HUDEP-2 (cell line): ENCODE results near the gene LZTR1.

Experiments used
- DNase-seq, 76 experiments: peaks; one replicate each; lab custom pipeline; 2025; ENCODE audit not compliant: unreplicated experiment in 76 of 76; lab: John Stamatoyannopoulos, UW

Gene LZTR1

DNA sequence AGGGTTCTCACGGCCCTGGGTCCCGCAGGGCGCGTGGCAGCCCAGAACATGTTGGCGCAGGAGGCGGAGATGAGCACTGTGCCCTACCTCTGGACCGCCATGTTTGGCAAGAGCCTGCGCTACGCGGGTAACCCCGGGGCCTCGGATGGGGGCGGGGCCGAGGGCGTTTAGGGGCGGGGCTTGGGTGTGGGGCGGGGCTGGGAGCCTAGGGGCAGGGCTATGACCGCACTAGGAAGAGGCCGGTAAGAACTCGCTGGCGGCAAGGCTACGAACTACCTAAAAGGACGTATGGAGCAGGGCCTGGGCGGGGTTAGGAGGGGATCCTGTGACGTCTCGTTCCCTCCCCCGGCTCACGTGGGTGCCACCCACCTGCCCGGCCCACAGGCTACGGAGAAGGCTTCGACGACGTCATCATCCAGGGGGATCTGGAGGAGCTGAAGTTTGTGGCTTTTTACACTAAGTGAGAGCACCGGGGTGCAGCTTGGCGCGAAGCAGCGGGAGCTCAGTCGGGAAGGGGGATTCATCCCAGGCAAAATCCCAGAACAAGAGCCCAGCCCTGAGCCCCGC, 2.8 kb upstream of the LZTR1 start:
- peak in 8 of 76 experiments; percentile 12 to 50 (median 34) for DNase-seq

GRCh38 chr22:20979940-20980453, 2.1 kb upstream of the LZTR1 start:
- DNase-seq = no peak

DNA sequence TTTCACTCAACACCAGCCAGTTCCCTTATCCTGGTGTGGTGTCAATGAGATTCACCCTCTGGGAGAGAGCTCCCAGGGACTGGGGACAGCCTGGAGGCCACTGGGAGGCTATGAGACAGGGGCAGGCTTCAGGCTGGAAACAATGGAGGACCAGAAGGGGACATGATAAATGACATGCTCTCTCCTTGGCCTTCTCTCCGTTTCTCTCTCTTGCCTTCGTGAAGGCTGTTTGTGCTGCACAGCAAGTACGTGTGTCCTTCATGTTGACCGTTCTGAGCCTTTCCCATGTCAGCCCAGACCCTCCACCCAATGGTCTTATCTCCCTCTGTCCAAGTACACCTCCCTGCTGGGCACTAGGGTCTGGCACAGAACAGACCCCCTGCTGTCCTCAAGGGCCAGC, 1.6 kb upstream of the LZTR1 start:
- no peak for DNase-seq

DNA sequence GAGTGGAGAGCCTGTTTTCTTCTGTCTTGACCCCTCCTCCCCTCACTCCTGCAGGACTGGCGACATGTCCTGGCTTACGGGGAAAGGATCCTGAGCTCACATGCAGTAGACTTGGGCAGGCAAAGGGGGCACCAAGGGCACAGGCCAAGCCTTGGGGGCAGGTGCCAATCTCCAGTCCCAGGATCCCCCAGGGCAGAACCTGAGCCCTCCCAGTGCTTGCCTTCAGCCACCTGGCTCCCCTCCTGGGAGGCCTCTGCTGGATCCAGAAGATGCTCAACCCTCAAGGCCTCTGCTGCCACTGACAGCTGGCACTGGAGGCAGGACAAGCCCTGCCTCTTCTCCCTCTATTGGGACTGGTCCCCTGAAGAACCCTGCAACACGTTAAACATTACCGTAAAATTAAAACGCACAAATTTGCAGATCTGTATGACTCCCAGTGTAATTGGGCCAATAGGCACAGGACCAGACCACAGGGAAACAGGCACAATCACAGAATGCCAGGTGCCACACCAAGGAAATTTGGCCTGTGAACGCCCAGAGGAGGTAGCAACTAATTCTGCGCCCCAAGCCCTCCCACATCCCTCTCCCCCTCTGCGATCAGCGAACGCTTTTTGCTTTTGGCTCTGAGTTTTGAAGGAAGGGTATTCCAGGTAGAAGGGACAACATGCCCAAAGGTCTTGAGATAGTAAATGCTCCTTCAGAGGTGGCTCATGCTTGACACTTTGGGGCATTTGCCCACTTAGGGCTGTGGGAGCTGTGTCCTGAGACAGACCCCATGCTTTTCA, 967 bp upstream of the LZTR1 start:
- DNase-seq = no peak

DNA sequence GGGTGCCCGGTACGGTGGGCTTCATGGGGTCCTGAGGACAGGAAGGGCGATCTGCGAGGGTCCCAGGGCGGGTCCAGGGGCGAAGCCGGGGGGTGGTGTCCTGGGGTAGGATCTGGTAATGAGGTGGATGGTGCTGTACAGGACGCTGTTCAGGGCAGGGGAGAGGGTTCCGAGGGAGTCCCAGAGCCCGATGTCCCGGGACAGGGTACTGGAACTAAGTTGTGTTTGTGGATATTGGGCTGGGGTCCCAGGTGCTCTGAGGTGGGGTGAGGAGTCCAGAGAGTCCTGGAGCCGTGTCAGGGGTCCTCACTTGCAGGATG, 426 bp downstream of the LZTR1 start:
- no peak for DNase-seq

GRCh38 chr22:20983081-20983771, 1.1 kb downstream of the LZTR1 start:
- DNase-seq = no peak

- DNase-seq = no peak
Observed at GRCh38 chr22:20985720-20986119, 3.6 kb downstream of the LZTR1 start.

- DNase-seq = no peak
Observed at GRCh38 chr22:20986365-20986764, 4.3 kb downstream of the LZTR1 start.

- DNase-seq = no peak
Observed at GRCh38 chr22:20987375-20987774, 5.3 kb downstream of the LZTR1 start.

- DNase-seq = no peak
Observed at GRCh38 chr22:20988573-20989322, 6.7 kb downstream of the LZTR1 start.

DNA sequence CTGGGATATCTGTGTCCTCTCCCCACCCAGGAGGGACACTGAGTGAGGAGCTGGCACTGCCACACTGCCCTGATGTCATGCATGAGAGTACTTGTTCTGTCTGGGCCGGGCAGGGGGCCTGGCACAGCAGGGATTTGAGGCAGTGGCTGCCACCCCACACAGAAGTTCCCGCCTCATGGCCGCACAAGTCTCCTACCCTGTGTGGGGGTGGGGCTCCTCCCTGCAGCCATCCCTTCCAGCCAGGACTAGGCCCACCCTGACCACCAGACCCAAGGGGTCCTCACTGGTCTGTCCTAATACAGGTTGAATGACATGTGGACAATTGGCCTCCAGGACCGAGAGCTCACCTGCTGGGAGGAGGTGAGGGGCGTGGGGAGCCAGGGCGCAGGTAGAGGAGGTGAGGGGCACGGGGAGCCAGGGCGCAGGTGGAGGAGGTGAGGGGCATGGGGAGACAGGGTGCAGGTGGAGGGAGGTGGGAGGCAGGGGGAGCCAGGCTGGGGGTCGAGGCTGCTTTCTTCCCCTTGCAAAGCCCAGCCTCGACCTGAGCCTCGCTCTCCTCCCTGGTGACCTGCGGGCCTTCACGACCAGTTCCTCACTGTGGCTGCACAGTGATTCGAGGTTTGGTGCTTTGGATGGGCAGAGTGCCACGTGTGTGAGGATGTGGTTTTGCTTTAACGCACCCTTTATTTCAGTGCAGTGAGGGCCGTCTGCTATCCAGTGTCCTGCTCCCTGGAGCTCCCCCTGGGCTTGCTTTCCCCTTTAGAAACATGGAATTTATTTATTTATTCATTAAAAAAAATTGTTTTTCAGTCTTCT, 7.4 kb downstream of the LZTR1 start:
- no peak for DNase-seq

GRCh38 chr22:20990184-20991180, 8.4 kb downstream of the LZTR1 start:
- peak in 4 of 76 experiments; percentile 4 to 24 (median 12) for DNase-seq

DNA sequence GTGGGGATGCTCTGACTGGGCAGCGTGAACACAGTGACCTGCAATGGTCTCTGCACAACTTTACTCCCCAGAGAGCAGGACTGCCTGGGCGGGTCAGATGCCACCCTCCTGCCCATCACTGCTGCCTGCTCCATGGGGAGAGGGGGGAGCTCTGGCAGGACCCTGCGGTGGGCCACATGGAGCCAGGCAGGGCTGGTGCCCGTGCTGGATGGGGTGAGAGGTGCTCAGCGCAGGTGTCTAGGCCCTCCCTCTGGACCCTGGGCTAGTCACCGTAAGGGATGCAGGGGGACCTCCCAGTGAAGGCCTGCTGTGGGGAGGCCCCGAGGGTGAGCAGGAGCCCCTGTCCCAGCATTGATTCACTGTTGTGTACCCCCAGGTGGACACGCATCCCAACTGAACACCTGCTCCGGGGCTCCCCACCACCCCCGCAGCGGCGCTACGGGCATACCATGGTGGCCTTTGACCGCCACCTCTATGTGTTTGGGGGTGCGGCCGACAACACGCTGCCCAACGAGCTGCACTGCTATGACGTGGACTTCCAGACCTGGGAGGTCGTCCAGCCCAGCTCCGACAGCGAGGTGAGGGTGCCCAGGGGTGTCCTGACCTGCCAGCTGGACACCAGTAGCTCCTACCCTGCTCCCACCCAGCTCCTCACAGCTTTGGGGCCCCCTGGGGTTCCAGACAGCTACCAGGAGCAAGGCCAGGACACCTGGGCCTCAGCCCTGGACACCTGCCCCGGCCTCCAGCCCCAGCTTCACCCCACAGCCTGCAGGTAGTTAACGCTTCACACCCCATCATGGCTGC, 9.4 kb downstream of the LZTR1 start:
- DNase-seq = no peak

DNA sequence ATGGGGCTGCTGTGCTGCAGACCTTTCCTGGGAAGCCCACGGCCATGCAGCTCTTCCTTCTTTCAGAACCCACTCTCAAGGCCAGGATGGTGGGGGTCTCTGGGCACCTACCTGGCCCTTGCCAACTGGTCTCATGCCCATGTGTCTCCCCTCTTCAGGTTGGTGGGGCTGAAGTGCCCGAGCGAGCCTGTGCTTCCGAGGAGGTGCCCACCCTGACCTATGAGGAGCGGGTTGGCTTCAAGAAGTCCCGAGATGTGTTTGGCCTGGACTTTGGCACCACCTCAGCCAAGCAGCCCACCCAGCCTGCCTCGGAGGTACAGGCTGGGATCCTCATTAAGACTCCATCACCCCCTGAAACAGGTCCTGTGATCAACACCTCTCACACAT, 10.0 kb downstream of the LZTR1 start:
- no peak for DNase-seq

DNA sequence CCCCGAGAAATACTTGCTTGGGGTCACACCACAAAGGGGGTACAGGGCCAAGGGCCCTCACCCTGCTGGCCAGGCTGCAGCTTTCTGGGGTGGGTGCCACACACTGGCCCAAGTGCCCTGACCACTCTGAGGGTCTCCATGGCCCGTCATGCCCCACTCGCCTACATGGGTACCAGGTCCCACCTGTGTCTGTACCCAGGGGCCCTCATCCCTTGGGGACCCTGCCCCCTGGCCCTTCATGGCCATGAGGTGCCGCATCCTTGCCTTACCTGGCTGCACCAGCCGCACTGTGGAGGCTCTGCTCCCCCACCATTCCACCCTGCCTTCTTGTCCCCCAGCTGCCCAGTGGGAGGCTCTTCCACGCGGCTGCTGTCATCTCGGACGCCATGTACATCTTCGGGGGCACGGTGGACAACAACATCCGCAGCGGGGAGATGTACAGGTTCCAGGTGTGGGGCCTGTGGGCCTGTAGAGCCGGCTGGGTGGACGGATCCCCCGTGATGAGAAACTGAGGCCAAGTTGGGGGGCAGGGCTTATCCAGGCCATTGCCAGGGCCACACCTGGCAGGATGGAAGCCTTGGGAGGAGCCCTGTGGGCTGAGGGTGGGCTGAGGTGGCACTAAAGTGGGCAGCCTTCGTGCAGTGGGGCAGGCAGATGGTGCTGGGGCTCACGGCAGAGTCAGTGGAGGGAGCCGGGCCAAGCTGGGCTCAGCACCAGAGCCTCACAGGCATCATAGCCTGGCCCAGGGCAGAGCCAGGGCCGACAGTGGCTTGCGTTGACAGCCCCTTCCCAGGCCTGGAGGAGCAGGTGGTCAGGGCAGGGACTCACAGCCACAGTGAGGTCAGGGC, 10.6 kb downstream of the LZTR1 start:
- DNase-seq = no peak

- no peak for DNase-seq
Observed at GRCh38 chr22:20993304-20994127, 11.4 kb downstream of the LZTR1 start.
